ENCODE measurements around the gene HNF4A. TPM values are rescaled to one million over a fixed set of nuclear protein-coding genes. Genes with fewer than 3 reads are reported as not detected.

The HNF4A gene
- total RNA-seq, 1 donor from 2014 or later: not detected

DNA sequence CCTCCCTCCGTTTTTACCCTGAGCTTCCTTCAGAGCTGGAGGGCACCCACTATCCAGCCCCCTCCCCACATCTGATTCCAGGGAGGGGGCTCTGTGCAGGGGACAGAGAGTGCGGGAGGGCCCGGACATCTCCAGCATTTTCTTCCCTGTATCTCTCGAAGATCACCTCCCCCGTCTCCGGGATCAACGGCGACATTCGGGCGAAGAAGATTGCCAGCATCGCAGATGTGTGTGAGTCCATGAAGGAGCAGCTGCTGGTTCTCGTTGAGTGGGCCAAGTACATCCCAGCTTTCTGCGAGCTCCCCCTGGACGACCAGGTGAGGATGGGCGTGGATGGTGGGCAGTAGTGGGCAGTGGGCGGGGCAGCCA is 58.8 kb downstream of the HNF4A start:
- DNase-seq (ENCODE audit: missing footprints) (no peak), ATAC-seq (no peak)
- intact Hi-C loops (cut with DNase I): no loop called here

DNA sequence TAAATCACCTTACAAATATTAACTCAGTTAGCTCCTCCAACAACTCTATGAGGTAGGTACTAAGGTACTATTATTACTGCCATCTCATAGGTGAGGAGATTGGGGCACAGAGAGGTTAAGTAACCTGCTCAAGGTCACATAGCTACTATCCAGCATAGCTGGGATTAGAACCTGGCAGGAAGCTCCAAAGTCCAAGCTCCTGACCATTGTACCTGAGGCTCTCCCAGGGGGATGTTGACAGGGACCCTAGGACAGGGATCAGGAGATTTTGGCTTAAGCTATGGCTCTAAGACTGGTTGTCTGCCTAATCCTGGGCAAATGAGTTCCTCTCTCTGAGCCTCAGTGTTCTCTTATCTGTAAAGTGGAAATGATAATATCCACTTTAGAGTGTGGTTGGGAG is 59.3 kb downstream of the HNF4A start:
- intact Hi-C loops (cut with DNase I): no loop called here
- ATAC-seq (no peak), DNase-seq (ENCODE audit: missing footprints) (no peak)

DNA sequence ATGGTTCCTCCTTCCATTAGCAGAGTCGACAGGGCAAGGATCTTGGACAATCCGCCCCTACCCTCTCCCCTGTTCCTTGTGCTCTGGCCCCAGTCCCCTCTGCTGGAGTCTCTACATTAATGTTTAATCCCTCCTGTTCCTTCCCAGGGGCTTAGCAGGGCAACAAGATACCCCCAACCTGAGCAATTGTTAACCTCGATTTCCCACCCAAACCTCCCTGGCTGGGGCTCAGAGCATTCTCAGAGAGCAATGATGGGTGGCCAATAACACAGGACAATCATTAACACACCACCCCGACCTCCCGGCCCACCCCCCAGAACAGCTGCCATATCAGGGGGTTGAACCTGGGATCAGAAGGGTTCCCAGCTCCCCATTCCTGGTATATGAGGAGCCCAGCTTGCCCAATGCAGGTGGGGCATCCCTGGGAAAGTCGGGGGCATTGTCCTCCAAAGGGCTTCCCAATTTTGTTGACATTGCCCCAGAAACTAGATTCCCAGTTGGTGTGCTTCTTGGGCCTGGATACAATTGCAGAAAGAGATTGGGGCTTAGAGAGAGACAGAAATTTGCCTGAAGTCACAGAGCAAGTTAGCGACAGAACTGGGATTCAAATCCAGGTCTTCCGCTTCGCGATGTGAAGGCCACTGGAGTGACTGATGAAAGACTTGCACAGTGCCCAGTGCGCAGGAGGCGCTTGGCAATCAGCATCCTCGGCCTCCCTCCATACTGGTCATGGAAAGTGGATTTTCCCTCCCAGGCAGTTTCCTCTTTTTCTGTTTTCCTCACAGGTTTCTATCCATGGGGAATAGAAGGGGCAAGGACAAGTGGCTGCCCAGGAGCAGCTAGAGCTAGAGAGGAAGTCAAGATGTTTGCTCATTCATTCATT is 60.6 kb downstream of the HNF4A start:
- intact Hi-C loops (cut with DNase I): no loop called here
- no peak for ATAC-seq
- no peak for DNase-seq (ENCODE audit: missing footprints)

DNA sequence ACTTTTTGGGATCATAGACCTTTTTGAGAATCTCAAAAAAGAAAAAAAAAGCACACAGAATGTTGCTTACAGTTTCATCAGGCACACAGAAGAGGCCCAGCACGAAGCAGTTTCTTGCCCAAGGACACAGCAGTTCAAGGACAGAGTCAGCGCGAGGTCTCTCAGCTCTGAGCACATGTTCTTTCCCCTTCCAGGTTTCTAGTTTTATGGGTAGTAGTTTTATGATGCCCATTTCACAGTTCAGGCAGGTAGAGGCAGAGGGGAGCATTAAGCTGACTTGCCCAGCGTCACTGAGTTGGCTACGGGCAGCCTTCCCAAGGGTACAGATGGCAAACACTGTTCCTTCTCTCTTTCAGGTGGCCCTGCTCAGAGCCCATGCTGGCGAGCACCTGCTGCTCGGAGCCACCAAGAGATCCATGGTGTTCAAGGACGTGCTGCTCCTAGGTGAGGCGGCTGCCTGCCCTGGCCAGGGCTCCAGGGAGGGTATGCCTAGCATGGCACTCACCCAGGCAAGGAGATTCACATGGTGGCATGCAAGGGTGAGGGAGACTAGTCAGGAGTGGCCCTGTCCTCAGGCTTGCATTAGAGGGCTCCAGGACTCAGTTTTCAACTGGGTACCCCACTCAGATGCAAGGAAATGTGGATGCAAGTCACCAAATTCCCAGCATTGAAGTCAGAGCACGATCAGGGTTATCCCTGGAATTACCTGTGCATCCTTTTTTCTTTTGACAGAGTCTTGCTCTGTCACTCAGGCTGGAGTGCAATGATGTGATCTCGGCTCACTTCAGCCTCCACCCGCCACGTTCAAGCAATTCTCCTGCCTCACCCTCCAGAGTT is 62.8 kb downstream of the HNF4A start:
- DNase-seq (ENCODE audit: missing footprints) (no peak), ATAC-seq (no peak)
- intact Hi-C loops (cut with DNase I): no loop called here

DNA sequence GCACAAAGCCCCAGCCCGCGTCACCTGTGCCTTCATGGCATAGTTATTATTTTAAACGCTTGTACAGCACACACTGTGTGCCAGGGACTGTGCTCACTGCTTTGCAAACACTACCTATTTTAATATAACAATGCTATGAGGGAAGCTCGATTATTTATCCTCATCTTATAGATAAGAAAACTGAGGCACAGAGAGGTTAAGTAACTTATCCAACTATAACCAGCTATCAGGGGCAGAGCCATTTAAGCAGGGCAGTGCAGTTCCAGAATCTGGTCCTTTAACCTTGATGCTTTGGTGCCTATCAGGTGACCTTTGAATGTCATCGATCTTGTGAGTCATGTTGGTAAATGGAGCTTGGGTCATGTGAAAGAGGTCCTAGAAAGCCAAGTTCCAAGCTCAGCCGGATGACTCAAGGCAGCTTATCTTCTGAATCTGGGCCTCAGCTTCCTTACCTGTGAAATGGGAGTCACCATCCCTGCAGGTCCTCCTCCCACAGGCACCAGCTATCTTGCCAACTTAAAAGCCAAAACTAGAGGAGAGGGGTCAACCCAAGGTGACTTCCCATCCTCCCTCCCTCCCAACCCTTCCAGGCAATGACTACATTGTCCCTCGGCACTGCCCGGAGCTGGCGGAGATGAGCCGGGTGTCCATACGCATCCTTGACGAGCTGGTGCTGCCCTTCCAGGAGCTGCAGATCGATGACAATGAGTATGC is 63.8 kb downstream of the HNF4A start:
- no peak for ATAC-seq
- intact Hi-C loops (cut with DNase I): no loop called here

DNA sequence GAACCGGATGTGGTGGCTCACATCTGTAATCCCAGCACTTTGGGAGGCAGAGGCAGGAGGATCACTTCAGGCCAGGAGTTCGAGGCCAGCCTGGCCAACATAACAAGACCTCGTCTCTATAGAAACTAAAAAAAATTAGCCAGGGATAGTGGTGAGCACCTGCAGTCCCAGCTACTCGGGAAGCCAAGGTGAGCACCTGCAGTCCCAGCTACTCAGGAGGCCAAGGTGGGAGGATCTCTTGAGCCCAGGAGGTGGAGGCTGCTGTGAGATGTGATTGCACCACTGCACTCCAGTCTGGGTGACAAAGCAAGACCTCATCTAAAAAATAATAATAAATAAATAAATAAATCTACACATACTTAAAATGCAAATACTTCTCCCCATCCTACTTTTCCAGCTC is 65.0 kb downstream of the HNF4A start:
- ATAC-seq (no peak), DNase-seq (ENCODE audit: missing footprints) (no peak)
- intact Hi-C loops (cut with DNase I): no loop called here

More for the DNA sequence above, 63.8 kb downstream of the HNF4A start:
- no peak for DNase-seq (ENCODE audit: missing footprints)

DNA sequence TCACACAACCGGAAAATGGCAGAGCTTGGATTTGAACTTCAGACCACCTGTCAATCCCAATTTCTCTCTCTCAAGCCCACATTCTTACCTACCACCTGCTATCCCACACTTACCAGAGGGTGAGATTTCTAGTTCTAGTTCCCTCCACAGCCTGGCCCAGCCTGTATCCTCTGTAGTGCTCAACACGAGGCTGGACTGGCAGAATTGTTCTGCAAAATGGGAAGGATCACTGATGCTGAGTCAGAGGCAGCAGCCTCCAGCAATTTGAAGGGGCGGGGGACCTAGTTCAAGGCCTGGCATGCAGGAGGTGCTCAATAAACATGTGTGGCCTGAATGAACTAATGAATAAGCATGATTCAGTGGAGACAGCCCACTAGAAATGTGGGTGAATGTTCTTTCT is 66.6 kb downstream of the HNF4A start:
- intact Hi-C loops (cut with DNase I): no loop called here
- DNase-seq (ENCODE audit: missing footprints) (no peak), ATAC-seq (no peak)

DNA sequence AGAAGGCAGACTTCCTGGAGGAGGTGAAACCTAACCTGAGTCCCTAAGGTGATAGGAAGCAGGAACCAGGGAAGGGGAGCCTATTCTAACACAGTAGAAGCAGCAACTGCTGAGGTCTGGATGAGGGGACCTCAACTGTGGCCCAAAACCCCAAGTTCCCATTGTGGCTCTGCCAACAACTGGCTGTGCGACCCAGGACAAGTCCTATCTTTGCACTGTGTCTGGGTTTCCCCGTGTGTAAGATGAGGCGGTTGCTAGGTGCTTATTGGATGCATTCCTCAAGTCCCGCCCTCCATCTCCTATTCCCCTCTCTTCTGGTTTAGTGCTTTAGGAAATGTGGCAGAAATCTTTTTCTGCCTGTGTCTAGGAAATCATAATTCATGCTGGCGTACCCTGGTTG is 68.0 kb downstream of the HNF4A start:
- intact Hi-C loops (cut with DNase I): no loop called here
- DNase-seq (ENCODE audit: missing footprints) (no peak), ATAC-seq (no peak)

DNA sequence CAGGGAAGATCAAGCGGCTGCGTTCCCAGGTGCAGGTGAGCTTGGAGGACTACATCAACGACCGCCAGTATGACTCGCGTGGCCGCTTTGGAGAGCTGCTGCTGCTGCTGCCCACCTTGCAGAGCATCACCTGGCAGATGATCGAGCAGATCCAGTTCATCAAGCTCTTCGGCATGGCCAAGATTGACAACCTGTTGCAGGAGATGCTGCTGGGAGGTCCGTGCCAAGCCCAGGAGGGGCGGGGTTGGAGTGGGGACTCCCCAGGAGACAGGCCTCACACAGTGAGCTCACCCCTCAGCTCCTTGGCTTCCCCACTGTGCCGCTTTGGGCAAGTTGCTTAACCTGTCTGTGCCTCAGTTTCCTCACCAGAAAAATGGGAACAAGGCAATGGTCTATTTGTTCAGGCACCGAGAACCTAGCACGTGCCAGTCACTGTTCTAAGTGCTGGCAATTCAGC is 68.6 kb downstream of the HNF4A start:
- DNase-seq (ENCODE audit: missing footprints) (no peak), ATAC-seq (no peak)
- intact Hi-C loops (cut with DNase I): no loop called here

DNA sequence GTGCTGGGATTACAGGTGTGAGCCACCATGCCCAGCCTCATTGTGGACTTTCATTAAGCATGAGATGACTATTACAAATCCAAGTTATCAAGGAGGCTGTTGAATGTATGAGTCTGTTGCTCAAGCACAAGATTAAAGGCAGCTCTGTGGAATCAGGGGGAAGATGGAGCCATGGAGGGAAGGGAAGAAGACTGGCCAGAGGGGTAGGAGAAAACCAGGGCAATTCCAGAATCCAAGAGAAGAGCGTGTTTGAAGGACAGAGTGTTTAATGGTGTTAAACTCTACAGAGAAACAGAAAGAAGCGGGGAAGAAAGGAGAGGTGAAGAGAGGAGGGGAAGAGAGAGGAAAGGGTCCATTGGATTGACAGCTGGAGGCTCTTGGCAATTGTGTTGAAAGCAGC is 70.4 kb downstream of the HNF4A start:
- intact Hi-C loops (cut with DNase I): no loop called here
- no peak for DNase-seq (ENCODE audit: missing footprints)
- ATAC-seq: no peak

DNA sequence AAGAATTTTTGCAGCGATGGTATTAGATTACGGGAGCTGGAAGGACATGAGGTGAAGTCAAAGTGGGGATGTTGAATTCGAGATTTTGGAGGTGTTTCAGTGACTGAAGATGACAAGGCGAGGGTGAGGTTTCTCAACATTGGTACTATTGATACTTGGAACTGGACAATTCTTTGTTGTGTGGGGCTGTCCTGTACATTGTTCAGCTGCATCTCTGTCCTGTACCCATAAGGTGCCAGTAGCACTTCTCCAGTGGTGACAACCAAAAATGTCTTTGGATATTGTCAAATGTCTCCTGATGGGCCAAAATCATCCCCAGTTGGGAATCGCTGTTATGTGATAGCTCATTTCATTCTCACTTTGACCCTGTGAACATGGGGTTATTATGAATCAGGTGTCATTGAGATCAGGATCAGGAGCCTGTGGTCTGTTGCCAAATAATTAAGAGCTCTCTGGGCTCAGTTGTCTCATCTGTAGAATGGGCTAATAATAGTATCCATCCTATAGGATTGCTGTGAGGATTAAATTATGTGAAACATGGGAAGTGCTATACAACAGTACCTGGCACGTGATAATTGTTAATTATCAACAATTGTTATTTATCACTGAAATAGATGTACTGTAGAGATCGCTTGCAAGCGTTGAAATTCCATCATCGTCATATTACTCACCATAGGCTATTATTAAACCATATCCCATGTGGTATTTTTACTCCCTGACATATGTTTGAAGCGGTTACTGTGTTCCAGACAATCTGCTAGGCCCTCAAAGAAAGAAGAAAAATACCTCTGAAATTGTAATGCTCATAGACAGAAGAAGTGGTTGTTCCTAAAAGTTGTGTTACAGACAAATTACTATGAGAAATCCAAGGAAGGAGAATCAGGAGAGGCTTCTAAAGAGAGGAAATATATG is 71.6 kb downstream of the HNF4A start:
- intact Hi-C loops (cut with DNase I): no loop called here
- ATAC-seq (no peak), DNase-seq (ENCODE audit: missing footprints) (no peak)

DNA sequence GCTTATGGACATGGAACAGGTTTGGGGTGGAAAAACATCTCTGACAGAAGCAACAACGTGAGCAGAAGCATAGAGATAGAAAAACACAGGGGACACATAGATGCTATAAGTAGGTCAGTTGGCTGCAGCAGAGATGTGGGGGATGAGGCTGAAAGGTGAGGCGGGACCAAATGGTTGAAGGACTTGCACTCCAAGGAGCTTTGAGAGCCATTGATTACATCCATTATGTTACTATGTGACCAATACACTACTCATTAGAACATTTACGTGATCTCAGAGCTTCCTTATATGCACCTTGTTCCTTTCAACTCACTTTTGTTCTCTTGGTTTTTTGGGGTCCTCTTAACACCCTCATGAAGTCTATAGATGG is 72.3 kb downstream of the HNF4A start:
- DNase-seq (ENCODE audit: missing footprints): no peak
- ATAC-seq: no peak
- intact Hi-C loops (cut with DNase I): no loop called here

DNA sequence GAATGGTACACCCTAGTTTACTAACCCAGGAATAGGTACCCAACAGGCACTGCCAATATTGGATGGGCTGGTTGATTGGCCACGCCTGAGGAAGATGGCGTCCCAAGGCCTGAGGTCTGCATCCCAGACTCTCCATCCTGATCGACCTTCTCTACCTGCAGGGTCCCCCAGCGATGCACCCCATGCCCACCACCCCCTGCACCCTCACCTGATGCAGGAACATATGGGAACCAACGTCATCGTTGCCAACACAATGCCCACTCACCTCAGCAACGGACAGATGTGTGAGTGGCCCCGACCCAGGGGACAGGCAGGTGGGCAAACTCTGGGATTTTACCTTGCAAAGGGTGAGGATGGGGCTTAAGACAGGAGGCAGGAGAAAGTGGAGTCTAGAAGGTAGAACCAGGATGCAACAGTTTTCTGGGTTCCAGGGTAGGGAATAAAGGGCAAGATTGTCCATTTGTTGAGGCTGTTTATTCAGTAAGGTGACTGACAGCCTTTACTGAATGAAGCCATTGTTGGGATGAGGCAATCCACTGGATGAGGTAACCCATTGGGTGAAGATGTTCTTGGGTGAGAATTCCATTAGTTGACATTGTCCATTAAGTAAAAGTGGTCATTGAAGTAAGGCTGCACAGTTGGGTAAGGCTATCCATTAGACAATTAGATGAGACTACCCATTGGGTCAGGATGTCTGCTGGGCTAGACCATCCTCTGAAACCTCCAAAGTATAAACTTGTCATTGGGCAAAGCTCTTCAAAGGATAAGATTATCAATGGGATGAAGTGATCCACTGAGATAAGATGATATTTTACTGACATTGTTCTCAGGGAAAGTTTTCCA is 72.9 kb downstream of the HNF4A start:
- ATAC-seq: no peak
- intact Hi-C loops (cut with DNase I): no loop called here
- no peak for DNase-seq (ENCODE audit: missing footprints)

DNA sequence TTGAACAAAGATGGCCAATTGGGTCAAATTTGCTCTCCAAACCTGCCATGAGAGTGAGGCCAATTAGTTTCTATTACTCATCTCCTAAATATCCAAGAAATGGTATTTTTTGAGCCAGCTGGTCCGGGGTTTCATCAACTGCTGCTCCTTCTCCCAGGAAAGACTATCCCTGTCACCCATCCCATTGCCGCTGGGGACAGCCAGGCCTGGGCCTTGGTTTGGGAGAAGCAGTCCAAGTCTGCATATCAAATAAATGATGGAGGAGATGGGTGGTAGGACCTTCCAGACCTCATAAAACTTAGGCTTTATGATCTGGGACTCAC is 73.5 kb downstream of the HNF4A start:
- ATAC-seq (no peak), DNase-seq (ENCODE audit: missing footprints) (no peak)
- intact Hi-C loops (cut with DNase I): no loop called here

DNA sequence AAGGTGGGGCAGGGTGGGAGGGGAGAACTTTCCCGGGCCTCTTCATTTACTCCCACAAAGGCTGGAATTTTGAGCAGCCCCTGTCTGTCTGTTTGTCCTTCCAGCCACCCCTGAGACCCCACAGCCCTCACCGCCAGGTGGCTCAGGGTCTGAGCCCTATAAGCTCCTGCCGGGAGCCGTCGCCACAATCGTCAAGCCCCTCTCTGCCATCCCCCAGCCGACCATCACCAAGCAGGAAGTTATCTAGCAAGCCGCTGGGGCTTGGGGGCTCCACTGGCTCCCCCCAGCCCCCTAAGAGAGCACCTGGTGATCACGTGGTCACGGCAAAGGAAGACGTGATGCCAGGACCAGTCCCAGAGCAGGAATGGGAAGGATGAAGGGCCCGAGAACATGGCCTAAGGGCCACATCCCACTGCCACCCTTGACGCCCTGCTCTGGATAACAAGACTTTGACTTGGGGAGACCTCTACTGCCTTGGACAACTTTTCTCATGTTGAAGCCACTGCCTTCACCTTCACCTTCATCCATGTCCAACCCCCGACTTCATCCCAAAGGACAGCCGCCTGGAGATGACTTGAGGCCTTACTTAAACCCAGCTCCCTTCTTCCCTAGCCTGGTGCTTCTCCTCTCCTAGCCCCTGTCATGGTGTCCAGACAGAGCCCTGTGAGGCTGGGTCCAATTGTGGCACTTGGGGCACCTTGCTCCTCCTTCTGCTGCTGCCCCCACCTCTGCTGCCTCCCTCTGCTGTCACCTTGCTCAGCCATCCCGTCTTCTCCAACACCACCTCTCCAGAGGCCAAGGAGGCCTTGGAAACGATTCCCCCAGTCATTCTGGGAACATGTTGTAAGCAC is 74.1 kb downstream of the HNF4A start:
- DNase-seq (ENCODE audit: missing footprints): no peak

DNA sequence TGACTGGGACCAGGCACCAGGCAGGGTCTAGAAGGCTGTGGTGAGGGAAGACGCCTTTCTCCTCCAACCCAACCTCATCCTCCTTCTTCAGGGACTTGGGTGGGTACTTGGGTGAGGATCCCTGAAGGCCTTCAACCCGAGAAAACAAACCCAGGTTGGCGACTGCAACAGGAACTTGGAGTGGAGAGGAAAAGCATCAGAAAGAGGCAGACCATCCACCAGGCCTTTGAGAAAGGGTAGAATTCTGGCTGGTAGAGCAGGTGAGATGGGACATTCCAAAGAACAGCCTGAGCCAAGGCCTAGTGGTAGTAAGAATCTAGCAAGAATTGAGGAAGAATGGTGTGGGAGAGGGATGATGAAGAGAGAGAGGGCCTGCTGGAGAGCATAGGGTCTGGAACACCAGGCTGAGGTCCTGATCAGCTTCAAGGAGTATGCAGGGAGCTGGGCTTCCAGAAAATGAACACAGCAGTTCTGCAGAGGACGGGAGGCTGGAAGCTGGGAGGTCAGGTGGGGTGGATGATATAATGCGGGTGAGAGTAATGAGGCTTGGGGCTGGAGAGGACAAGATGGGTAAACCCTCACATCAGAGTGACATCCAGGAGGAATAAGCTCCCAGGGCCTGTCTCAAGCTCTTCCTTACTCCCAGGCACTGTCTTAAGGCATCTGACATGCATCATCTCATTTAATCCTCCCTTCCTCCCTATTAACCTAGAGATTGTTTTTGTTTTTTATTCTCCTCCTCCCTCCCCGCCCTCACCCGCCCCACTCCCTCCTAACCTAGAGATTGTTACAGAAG is 75.0 kb downstream of the HNF4A start:
- DNase-seq (ENCODE audit: missing footprints) (no peak), ATAC-seq (no peak)
- intact Hi-C loops (cut with DNase I): no loop called here

More for the DNA sequence above, 74.1 kb downstream of the HNF4A start:
- intact Hi-C loops (cut with DNase I): no loop called here
- ATAC-seq: no peak

Data from Right ventricle myocardium inferior (tissue), 1 donor.